IPS-NIHi7 (cell line): Measurements from ENCODE around the gene ZNF345.

Experiments used
- DNase-seq: peaks from one replicate; pipeline ENCODE4 v3.0.0; 2012; ENCODE audit warnings: mixed read lengths; ENCODE audit errors: extremely low spot score

Gene ZNF345

DNA sequence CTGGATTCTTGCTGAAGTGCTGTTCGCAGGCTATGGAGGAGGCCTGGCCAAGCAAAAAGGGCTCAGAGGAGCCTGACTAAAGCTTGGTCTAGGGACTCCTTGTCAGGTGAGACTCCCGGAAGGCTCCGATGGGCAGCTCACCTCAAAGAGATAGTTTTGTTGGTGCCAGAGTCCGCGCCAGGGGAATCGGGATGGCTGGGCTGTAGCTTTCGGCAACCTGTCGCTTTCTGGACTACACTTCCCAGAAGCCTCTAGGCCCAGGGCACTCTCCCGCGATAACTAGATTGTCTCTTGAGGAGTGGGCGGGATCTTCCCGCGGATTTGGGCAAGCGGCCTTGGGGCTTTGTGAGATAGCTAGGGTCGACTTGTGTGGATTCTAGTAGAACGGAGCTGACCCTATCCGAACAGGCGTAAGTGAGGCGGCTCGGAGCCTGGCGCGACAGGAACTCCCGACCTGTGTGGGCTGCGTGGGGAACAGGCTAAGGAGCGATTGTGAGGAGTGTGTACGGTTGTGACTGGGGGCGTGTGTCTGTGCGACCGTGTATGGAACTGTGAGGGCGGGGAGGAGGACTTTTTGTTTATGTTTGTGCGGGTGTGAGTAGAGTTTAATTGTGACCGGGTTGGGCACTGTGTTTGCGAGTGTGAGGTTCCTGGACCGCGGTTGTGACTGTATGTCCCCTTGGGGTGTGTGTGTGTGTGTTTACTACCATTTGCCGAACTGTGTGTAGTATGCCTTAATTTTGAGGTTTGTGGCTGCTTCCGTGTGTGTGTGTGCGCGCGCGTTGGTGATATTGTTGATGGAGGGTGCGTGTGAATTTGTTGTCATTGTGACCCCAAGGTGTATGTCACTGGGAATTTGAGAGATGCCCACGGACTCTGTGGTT is at the start of gene ZNF345:
Gene ZNF345 (plus strand): TSS at position 318 of the 884 bp plus-strand sequence. CDS start 25,955 bp downstream, outside the sequence.
- DNase-seq: peak; percentile 93

DNA sequence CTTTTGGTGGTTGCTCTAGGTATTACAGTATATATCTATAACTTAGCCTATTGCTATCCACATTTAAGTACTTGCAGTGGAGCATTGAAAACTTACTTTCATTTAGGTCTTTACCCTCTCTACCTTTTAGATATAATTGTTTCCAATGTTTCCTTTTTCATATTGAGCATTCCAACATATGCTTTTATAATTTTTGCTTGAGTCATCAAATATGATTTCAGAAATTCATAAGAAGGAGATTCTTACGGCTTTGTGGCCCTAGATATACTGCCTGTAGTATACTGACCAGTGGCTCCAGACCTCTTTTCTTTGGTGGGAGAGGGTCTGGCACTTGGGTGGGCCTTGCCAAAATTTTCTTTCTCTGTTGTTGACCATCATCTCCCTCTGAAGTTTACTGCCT is 45.3 kb upstream of the ZNF345 start:
- DNase-seq: no peak

DNA sequence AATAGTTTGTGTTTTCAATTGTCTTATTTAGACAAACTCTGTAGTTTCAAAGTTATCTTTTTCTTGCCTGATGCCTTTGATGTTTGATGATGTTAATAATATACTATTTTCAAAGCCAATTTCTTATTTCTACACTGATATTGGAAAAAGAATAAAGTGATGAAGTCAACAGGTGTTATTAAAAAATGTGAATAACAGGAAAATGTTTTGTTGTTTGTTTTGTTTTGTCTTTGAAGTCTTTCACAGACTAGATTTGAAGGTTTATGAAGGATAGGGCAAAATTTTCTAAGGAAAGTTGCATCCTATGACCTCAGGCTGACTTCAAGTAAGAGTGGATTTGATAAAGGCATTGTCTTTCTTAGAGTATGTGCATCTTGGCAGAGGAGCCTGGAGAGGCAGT is 43.6 kb upstream of the ZNF345 start:
- DNase-seq: no peak

DNA sequence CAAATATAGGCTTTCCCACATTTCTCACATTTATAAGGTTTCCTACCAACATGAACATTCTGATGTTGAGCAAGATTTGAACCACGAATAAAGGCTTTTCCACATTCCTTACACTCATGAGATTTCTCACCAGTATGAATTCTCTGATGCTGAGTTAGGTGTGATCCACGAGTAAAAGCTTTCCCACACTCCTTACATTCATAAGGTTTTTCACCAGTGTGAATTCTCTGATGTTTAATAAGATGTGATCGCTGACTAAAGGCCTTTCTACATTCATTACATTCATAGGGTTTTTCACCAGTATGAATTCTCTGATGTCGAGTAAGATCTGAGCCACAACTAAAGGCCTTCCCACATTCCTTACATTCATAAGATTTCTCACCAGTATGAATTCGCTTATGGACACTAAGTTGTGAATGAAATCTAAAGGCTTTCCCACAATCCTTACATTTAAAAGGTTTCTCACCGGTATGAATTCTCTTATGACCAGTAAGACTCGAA is 31.5 kb upstream of the ZNF345 start:
- no peak for DNase-seq

DNA sequence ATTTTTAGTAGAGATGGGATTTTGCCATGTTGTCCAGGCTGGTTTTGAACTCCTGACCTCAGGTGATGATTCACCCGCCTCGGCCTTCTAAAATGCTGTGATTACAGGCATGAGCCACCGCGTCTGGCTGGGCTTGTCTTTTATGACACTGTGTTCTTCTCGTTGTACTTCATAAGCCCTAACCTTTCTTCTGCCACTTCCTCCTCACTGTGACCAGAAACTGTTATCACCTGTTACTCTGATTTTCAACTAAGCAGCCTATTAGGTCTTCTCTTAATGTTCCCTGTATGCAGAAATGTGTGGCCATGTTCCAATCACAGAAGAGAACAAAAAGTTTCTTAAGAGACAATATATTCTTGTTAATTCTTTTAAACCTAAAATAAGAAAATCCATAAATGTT is 28.9 kb upstream of the ZNF345 start:
- no peak for DNase-seq

DNA sequence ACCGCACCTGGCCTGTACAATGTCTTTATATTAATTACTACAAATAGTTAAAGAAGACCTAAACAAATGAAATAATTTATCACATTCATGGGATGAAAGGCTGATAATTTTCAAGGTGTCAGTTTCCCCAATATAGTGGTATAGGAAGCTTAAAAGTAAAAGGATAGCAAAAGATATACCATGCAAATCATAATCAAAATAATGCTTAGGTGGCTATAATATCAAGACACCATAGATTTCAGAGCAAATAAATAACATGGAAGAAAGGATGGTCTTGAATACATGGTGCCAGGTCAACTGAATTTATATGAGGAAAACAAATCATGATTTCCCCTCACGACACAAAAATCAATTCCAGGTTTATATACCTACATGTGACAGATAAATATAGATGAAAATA is 17.2 kb upstream of the ZNF345 start:
- no peak for DNase-seq

DNA sequence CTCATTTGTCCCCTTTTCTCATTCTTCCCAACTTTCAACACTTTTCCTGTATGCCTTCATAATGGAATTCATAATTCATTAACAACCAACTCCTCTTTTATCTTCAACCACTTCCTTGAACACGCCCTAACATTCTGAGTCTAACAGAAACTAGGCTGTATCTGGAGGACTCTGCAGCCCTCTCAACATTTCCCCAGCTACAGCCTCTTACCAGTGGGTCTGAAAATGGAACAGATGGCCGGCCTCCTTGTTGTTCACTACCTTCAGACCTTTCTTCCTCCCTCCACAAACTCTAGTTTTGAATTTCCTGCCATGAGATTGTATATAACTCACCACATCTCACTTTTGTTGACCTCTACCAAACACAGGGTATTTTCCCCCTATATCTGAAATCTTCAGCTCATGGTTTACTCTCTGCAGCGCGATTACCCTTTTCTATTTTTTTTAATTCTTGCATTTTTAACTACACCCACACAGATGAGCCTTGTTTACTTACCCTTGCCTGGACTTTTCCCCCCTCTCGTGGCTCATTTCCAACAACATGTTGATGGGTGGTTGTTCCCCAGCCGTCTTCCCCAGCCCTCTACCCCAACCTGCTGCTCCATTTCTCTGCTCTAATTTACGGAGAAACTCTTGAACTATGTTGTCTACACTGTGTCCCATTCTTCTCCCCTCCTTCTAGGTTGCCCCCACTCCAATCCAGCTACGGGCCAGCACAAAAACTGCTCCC is 13.3 kb upstream of the ZNF345 start:
- peak; percentile 10 for DNase-seq

DNA sequence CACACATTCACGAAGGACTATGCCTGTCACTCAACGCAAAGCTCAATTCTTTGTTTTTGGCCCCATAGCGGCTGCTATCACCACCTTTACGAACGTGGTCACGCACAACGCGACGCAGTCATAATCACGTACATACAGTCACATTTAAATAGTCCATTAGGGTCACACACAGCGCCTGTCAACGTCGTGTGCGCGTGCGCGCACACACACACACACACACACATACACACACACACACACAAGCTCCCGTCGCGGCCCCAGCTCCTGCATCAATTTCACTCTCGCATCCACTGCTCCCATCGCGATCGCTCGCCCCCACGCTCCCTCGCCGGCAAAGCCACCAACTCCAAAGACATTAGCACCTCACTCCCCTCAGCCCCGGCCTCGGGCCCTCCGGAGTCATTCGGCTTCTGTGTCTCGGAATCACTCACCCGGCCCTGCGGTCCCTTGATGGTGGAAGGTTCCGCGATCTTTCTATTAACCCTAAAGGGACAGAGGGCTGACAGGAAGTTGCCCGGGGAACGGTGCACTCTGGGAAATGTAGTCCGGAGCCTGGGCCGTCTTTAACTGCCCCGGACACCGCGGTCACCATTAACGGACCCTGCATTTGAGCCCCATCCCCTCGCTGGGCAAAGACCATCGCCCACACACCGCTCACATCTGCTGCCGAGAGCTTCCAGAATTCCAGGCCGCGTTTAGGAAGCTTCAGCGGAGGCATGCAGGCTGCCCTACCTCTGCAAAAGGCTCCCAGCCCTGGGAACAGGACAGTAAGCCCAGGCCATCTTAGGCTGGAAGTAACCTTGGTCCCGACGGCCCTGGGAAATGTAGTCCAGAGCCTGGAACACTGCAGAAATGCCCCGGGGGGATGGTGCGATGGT is 12.5 kb upstream of the ZNF345 start, which contains the start of gene ZNF790:
Gene ZNF790 (minus strand): TSS at position 482 of the 878 bp plus-strand sequence. CDS start 12,768 bp downstream, outside the sequence.
- peak; percentile 90 for DNase-seq

DNA sequence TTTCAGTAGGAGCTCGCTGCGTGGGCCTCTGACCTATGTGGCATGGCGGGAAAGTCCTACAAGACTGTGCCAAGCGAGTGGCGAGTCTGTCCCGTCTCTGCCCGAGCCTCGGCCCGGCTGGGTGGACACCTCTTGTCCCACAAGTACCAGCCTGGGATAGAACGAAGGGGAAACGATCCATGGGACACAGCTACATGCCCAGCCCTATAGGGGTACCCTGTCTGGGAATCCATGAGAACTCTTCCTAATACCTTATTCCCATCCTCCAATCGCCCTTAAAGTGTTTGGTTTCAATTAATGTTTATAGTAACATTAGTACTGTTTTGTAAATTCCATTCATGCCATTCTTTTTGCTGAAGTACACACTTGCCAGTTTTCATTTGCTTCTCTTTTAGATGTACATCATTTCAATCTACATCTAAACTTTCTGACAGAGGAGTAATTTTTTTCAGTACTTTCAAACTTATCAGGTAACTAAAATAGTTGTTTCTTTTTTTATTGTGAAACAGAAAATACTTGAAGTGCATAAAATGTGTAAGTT is 11.8 kb upstream of the ZNF345 start:
- DNase-seq: no peak

DNA sequence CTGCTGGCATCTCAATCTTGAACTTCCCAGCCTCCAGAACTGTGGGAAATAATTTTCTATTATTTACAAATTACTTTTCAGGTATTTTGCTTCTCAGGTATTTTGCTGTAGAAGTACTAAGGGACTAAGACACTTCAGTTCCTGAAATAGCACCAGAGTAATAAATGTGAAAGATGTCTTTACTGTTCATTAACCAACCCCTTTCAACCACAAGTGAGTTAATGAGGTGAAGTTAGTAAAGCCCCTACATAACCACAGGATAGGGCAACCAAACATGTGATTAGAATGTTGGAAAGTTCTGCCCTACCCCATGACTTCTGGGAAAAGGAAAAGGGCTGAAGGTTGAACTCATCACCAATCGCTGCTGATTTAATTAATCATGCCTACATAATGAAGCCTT is 2.7 kb upstream of the ZNF345 start:
- no peak for DNase-seq

DNA sequence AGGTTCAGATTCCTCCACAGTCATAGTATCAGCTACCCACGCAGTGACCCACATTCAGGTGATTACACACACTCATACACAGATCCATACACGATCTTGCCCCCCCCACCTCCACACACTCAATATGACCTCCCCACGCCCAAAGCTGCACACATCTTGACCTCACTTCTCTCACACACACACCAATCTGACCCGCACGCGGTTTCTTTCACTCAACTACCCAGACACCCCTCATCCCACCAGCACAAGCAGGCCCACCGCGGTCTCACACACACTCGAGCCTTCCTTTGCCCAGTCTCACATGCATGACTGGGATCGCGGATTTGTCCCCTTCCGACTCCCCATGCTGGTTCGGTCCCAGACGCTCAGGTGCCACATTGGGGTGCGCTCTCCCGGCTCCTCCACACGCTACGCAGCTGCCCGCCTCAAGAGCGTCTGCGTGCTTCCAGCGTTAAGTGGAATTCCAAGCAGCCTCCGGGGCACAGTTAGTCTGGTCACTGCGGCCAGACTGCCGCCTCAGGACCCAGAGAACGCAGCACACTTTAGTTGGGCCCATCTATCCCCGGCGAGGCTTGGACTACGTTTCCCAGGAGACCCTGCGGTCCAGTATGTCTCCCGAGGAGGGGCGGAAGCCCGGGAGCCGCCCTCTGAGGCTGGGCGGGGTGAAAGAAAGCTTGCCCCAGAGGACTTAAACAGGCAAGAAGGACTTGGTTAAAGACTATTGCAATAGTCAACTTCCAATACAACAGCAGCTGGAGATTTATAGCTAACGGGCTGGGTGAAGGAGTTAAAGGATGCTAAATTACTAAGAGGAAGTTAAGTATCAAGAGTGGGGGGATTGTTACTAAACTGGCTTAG is 746 bp upstream of the ZNF345 start:
- DNase-seq: peak; percentile 93

DNA sequence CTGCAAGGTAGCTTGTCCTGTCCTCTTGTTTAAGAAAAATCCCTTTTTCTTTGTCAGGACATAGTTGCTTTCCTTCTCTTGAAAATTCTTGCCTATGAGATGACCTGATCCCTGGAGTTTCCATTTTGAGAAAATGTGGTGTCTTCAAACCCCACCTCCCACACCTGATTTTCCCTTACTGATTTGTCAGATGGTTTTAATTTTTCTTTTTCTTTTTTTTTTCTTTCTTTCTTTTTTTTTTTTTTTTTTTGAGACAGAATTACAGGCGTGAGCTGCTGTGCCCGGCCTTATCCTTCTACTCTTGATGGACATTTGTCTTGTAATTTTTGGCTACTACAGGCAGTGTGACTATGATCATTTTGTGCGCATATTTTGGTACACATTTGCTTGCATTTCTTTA is 1.2 kb downstream of the ZNF345 start:
- no peak for DNase-seq

DNA sequence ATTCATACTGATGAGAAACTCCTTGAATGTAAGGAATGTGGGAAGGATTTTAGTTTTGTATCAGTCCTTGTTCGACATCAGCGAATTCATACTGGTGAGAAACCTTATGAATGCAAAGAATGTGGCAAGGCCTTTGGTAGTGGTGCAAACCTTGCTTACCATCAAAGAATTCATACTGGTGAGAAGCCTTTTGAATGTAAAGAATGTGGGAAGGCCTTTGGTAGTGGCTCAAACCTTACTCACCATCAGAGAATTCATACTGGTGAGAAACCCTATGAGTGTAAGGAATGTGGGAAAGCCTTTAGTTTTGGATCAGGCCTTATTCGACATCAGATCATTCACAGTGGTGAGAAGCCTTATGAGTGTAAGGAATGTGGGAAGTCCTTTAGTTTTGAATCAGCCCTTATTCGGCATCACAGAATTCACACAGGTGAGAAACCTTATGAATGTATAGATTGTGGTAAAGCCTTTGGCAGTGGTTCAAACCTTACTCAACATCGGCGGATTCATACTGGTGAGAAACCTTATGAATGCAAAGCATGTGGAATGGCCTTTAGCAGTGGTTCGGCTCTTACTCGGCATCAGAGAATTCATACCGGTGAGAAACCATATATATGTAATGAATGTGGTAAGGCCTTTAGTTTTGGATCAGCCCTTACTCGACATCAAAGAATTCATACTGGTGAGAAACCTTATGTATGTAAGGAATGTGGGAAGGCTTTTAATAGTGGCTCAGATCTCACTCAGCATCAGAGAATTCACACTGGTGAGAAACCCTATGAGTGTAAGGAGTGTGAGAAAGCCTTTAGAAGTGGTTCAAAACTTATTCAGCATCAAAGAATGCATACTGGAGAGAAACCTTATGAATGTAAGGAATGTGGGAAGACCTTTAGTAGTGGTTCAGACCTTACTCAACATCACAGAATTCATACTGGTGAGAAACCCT is 26.6 kb downstream of the ZNF345 start:
- no peak for DNase-seq

DNA sequence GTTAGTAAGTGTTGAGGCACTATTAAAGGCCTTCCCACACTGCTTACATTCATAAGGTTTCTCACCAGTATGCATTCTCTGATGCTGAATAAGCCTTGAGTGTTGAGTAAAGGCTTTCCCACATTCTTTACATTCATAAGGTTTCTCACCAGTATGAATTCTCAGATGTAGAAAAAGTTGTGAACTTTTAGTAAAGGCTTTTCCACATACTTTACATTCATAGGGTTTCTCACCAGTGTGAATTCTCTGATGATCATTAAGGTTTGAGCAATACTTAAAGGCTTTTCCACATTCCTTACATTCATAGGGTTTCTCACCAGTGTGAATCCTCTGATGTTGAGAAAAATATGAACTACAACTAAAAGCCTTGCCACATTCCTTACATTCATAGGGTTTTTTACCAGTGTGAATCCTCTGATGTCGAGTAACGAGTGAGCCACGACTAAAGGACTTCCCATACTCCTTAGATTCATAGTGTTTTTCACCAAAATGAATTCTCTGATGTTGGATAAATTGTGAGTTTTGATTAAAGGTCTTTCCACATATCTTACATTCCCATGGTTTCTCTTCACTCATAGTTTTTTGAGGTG is 41.2 kb downstream of the ZNF345 start:
- DNase-seq: no peak

DNA sequence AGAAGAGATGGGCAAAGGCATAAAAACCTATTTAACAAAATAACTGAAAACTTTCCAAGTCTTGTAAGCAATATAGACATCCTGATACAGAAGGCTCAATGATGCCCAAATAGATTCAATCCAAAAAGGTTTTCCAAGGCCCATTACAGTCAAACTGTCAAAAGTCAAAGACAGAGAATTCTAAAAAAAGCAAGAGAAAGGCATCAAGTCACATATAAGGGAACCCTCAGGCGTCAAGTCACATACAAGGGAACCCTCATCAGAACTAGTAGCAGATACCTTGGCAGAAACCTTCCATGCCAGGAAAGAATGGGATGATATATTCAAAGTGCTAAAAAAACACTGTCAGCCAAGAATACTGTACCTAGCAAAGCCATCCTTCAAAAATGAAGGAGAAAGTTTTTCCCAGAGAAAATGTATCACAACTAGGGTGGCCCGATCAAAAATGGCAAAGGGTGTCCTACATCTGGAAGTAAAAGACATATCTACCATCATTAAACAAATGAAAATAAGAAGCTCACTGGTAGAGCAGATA is 44.2 kb downstream of the ZNF345 start:
- no peak for DNase-seq

DNA sequence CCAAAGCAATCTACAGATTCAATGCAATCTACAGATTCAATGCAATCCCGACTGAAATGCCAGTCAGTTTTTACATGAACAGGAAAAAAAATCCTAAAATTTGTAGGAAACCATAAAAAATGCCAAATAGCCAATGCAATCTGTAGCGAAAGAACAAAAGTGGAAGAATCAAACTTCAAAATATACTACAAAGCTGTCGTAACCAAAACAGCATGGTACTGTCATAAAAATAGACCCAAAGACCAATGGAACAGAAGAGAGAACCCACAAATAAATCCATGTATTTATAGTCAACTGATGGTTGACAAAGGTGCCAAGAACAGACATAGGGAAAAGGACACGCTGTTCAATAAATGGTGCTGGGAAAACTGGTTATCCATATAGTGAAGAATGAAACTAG is 47.7 kb downstream of the ZNF345 start:
- DNase-seq: no peak

DNA sequence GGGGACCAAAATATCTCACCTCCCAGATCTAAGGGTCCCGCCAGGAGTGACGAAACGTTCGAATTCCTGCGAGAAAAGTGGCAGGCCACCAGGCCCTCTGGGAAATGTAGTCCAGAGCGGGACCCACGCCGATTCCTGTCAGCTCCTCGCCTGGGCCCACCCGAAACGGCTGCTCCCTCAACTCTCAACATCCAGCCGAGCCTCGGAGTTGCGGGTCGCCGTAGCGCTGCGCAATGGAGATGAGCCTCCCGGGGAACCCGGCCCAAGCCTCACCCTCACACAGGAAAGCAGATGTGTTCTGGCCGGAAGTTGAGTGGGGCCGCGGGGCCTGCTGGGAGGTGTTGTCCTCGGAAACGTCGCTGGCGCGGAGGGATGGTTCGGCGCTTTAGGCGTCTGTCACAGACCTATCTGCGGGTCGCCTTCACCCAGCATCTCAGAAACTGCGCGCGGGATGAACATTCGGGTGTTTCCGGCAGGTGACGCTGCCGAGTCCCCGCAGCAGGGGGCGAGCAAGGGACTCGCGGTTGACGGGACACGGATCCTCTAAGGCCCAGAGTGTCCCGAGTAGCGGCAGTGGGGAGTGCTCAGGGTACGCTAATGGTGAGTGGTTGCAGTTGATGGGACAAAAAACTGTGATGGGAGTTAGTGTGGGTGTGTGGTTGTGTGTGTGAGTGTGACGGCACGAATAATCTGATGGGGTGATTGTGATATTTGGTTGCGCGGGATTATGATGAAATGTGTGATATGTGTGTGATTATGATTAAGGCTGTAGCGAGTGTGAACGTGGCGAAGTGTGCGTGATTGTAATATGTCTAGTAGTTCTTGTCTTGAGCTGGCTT is 65.5 kb downstream of the ZNF345 start, which contains the start of the genes ZNF568 and ZNF829:
Gene ZNF568 (plus strand): TSS at position 341 of the 839 bp plus-strand sequence. CDS start 6,439 bp downstream, outside the sequence.
Gene ZNF829 (minus strand): TSS at position 300 of the 839 bp plus-strand sequence. CDS start 1,124 bp downstream, outside the sequence.
- peak; percentile 89 for DNase-seq
